Aorta (tissue), 5 donors: ENCODE measurements around the gene RGS9. TPM values are rescaled to one million over a fixed set of nuclear protein-coding genes. Genes with fewer than 3 reads are reported as not detected.

Source experiments
- ATAC-seq: fragments of 200-7000 bp; cut with Tn5 transposase; one replicate; pipeline ENCODE4 v1.9.1; 2022; ENCODE audit warnings: moderate library complexity; ENCODE audit not compliant: low FRiP score
- DNase-seq, 2 donors: peaks; one replicate each; pipeline ENCODE4 v3.0.0-alpha.2; 2020
- H3K27ac ChIP-seq, 2 donors: one replicate each; pipeline ENCODE4 v1.5.1; 2013; ENCODE audit warnings: low read length in 2 of 2, mild to moderate bottlenecking in 2 of 2, moderate library complexity in 2 of 2, control low read depth in 1 of 2, inconsistent platforms in 1 of 2, low read depth in 1 of 2
- H3K27me3 ChIP-seq, 2 donors: one replicate each; pipeline ENCODE4 v1.6.1; 2013; ENCODE audit warnings: control low read depth in 1 of 2, low read length in 1 of 2, mild to moderate bottlenecking in 1 of 2, moderate library complexity in 1 of 2; ENCODE audit not compliant: insufficient read depth in 2 of 2, control insufficient read depth in 1 of 2
- H3K36me3 ChIP-seq, 2 donors: one replicate each; pipeline ENCODE4 v1.6.1; 2013; ENCODE audit warnings: control low read depth in 1 of 2, low read length in 1 of 2, mild to moderate bottlenecking in 1 of 2; ENCODE audit not compliant: insufficient read depth in 2 of 2, control insufficient read depth in 1 of 2
- H3K4me1 ChIP-seq, 2 donors: one replicate each; pipeline ENCODE4 v1.6.1; 2013; ENCODE audit warnings: low read length in 2 of 2, control low read depth in 1 of 2, mild to moderate bottlenecking in 1 of 2, moderate library complexity in 1 of 2; ENCODE audit not compliant: insufficient read depth in 2 of 2, control insufficient read depth in 1 of 2
- H3K4me3 ChIP-seq, 2 donors: one replicate each; pipeline ENCODE4 v1.5.1; 2013; ENCODE audit warnings: low read length in 2 of 2, control low read depth in 1 of 2, mild to moderate bottlenecking in 1 of 2
- H3K9me3 ChIP-seq: one replicate; pipeline ENCODE4 v1.6.1; 2013; ENCODE audit warnings: mild to moderate bottlenecking, low read length; ENCODE audit not compliant: control insufficient read depth
- WGBS, 2 donors: extraction: QIAGEN DNeasy Blood & Tissue Kit; methylation state at CpG; one replicate each; pipeline ENCODE4 v1.1.7; 2013; 5-methylcytosine and 5-hydroxymethylcytosine counted together
- intact Hi-C, 2 donors: fragments of 100-400 bp; cut with DNase I; formaldehyde crosslinking; loops; one replicate each; pipeline versions ENCODE4 v1.14.2 to v1.15.0; 2022
- polyA plus RNA-seq, 2 donors: library from polyadenylated mRNA; stranded (reverse); fragments of 200-250 nt; gene quantifications; one replicate each; pipeline ENCODE4 v1.2.3, GENCODE V29; 2013
- total RNA-seq, 2 donors: library from RNA; stranded (reverse); fragmentation: NEBNext Ultra II Directional; extraction: Animal tissue kit (Norgen Biotek cat#: 25700); gene quantifications; one replicate each; pipeline ENCODE4 v1.2.1, GENCODE V29; 2021
- donor health status: healthy with polysubstance abuse.
- donor health status: Bipolar disorder and iron deficiency.
- donor health status: DM: no; HTN: no; CAD: no.
- donor health status: DM: no; HTN: no; CAD: no.
- donor health status: DM: yes; HTN: yes; CAD: no.

The RGS9 gene
- total and polyA plus RNA-seq, 4 donors = 0.75 to 7.1 (median 2.2) TPM

GRCh38 chr17:65254166-65254565, 117.0 kb downstream of the RGS9 start:
- Histone ChIP-seq H3K27me3 (no peaks in the 10 kb centered on the region), H3K27ac (no peak overlapping the region), H3K9me3 (peaks cover 1% of the 10 kb centered on the region), H3K4me1 (no peaks in the 10 kb centered on the region), H3K36me3 (peaks cover 0 to 2% of the 10 kb centered on the region in 2 donors), H3K4me3 (no peak overlapping the region)
- DNase-seq (no peak), ATAC-seq (no peak)
- WGBS, 2 donors = 37 to 50% methylated on average over 1 of the region's 1 CpG
- intact Hi-C loops = no loop called here

GRCh38 chr17:65259281-65259680, 122.1 kb downstream of the RGS9 start:
- H3K27me3 ChIP-seq = no peaks in the 10 kb centered on the region
- no peak overlapping the region for H3K4me3 ChIP-seq
- H3K4me1 ChIP-seq = no peaks in the 10 kb centered on the region
- intact Hi-C loops = no loop called here
- peaks cover 0 to 2% of the 10 kb centered on the region in 2 donors for H3K36me3 ChIP-seq
- peaks cover 1% of the 10 kb centered on the region for H3K9me3 ChIP-seq
- H3K27ac ChIP-seq = no peak overlapping the region
- DNase-seq (no peak), ATAC-seq (no peak)
- WGBS, 2 donors = 75 to 85% methylated on average over 4 to 5 of the region's 5 CpGs

GRCh38 chr17:65259696-65260485, 122.7 kb downstream of the RGS9 start:
- Histone ChIP-seq H3K36me3 (peaks cover 0 to 2% of the 10 kb centered on the region in 2 donors), H3K27ac (no peak overlapping the region), H3K4me1 (no peaks in the 10 kb centered on the region), H3K9me3 (peaks cover 1% of the 10 kb centered on the region), H3K27me3 (no peaks in the 10 kb centered on the region), H3K4me3 (no peak overlapping the region)
- no peak for ATAC-seq
- intact Hi-C loops = no loop called here
- 89 to 92% methylated on average over 7 of the region's 7 CpGs for WGBS, 2 donors
- DNase-seq = no peak

GRCh38 chr17:65260626-65261025, 123.5 kb downstream of the RGS9 start:
- 78 to 89% methylated on average over 2 of the region's 2 CpGs for WGBS, 2 donors
- Histone ChIP-seq H3K27me3 (no peaks in the 10 kb centered on the region), H3K4me1 (no peaks in the 10 kb centered on the region), H3K36me3 (peaks cover 0 to 2% of the 10 kb centered on the region in 2 donors), H3K9me3 (peaks cover 1% of the 10 kb centered on the region), H3K4me3 (no peak overlapping the region), H3K27ac (no peak overlapping the region)
- no peak for ATAC-seq
- intact Hi-C loops = no loop called here
- DNase-seq = no peak

GRCh38 chr17:65261152-65261551, 124.0 kb downstream of the RGS9 start:
- H3K27me3 ChIP-seq = no peaks in the 10 kb centered on the region
- 76 to 77% methylated on average over 4 of the region's 4 CpGs for WGBS, 2 donors
- H3K4me1 ChIP-seq = no peaks in the 10 kb centered on the region
- H3K27ac ChIP-seq = no peak overlapping the region
- DNase-seq (no peak), ATAC-seq (no peak)
- peaks cover 0 to 2% of the 10 kb centered on the region in 2 donors for H3K36me3 ChIP-seq
- H3K4me3 ChIP-seq = no peak overlapping the region
- intact Hi-C loops = no loop called here
- H3K9me3 ChIP-seq = peaks cover 1% of the 10 kb centered on the region

- ATAC-seq (no peak), DNase-seq (no peak)
- Histone ChIP-seq H3K36me3 (no peaks in the 10 kb centered on the region), H3K4me1 (no peaks in the 10 kb centered on the region), H3K9me3 (no peaks in the 10 kb centered on the region), H3K27ac (no peak overlapping the region), H3K4me3 (no peak overlapping the region), H3K27me3 (no peaks in the 10 kb centered on the region)
- WGBS, 2 donors = 74 to 79% methylated on average over 8 of the region's 8 CpGs
- intact Hi-C loops = no loop called here
Measured at GRCh38 chr17:65261682-65262636, 124.8 kb downstream of the RGS9 start.

GRCh38 chr17:65265276-65265675, 128.1 kb downstream of the RGS9 start:
- H3K4me3 ChIP-seq = no peak overlapping the region
- no peaks in the 10 kb centered on the region for H3K27me3 ChIP-seq
- H3K9me3 ChIP-seq = no peaks in the 10 kb centered on the region
- no peaks in the 10 kb centered on the region for H3K36me3 ChIP-seq
- intact Hi-C loops = no loop called here
- H3K4me1 ChIP-seq = peaks cover 0 to 2% of the 10 kb centered on the region in 2 donors
- DNase-seq = no peak
- ATAC-seq = no peak
- no peak overlapping the region for H3K27ac ChIP-seq

GRCh38 chr17:65268832-65269231, 131.7 kb downstream of the RGS9 start:
- Histone ChIP-seq H3K27ac (peak overlapping the region in 1 of 2 donors; percentile 98), H3K4me1 (peaks cover 0 to 2% of the 10 kb centered on the region in 2 donors), H3K36me3 (no peaks in the 10 kb centered on the region), H3K4me3 (no peak overlapping the region), H3K9me3 (no peaks in the 10 kb centered on the region), H3K27me3 (no peaks in the 10 kb centered on the region)
- DNase-seq = no peak
- ATAC-seq = no peak
- intact Hi-C loops = no loop called here
- 11 to 26% methylated on average over 2 of the region's 2 CpGs for WGBS, 2 donors
